Activated naive CD4-positive, alpha-beta T cell treated with anti-CD3 and anti-CD28 coated beads for 36 hours (primary cell): ENCODE measurements around the gene UBE2Q2. TPM values are rescaled to one million over a fixed set of nuclear protein-coding genes. Genes with fewer than 3 reads are reported as not detected.
"Not testable (repeated sequence)": the region's sequence is repeated elsewhere in the genome, so short reads cannot be mapped to it uniquely, and the experiment has no call there.

Experiments
- CTCF ChIA-PET: fragments of 350-600 bp; sonication (Branson Sonifier 250); formaldehyde crosslinking; loops from one replicate; lab custom pipeline; 2021; ENCODE audit warnings: antibody characterized with exemption; lab: Charles Lee
- DNase-seq: peaks from one replicate; pipeline ENCODE4 v3.0.0-alpha.2; 2020
- H3K27ac Mint-ChIP-seq: one replicate; pipeline ENCODE4 v1.8.0; 2021; ENCODE audit warnings: mild to moderate bottlenecking, mixed read lengths
- H3K27me3 Mint-ChIP-seq: one replicate; pipeline ENCODE4 v1.8.0; 2021; ENCODE audit warnings: low read depth, mixed read lengths
- H3K36me3 Mint-ChIP-seq: one replicate; pipeline ENCODE4 v1.8.0; 2021; ENCODE audit warnings: low read depth, mixed read lengths
- H3K4me1 Mint-ChIP-seq: one replicate; pipeline ENCODE4 v1.8.0; 2021; ENCODE audit warnings: low read depth, mixed read lengths
- H3K4me3 Mint-ChIP-seq: one replicate; pipeline ENCODE4 v1.8.0; 2021; ENCODE audit warnings: mild to moderate bottlenecking, moderate library complexity, mixed read lengths
- H3K9me3 Mint-ChIP-seq: one replicate; pipeline ENCODE4 v1.8.0; 2021; ENCODE audit warnings: mixed read lengths
- intact Hi-C: fragments of 100-400 bp; cut with micrococcal nuclease; formaldehyde crosslinking; loops from one replicate; pipeline ENCODE4 v1.15.1; 2023
- total RNA-seq, 2 experiments: library from RNA; stranded (reverse); gene quantifications; one replicate each; pipeline ENCODE4 v1.2.3, GENCODE V29; 2021

The UBE2Q2 gene
- total RNA-seq, 2 experiments from 2014 or later: 14.7 to 15.4 TPM

DNA sequence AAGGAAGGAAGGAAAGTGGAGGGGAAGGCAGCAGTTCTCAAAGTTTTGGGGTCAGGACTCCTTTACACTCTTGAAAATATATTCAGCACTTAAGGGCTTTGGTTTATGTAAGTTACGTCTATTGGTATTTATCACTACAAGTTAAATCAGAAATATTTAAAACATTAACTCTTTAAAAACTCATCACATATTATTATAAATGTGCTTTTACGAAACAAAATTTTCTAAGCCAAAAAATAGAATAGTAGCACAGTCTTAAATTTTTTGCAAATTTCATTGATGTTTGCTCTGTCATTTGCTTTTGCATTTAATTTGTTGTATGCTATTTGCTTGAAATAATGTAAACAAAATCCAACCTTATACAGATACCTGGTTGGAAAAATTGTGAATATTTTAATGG lies 7.5 kb downstream of the UBE2Q2 start:
- peaks cover 58% of the 10 kb centered on the region for H3K4me1 Mint-ChIP-seq
- no peak overlapping the region for H3K4me3 Mint-ChIP-seq
- no peak for DNase-seq
- H3K27ac Mint-ChIP-seq: no peak overlapping the region
- peaks cover 4% of the 10 kb centered on the region for H3K36me3 Mint-ChIP-seq
- intact Hi-C loops: no loop called here
- CTCF ChIA-PET: no interaction called here
- no peaks in the 10 kb centered on the region for H3K27me3 Mint-ChIP-seq
- no peaks in the 10 kb centered on the region for H3K9me3 Mint-ChIP-seq

DNA sequence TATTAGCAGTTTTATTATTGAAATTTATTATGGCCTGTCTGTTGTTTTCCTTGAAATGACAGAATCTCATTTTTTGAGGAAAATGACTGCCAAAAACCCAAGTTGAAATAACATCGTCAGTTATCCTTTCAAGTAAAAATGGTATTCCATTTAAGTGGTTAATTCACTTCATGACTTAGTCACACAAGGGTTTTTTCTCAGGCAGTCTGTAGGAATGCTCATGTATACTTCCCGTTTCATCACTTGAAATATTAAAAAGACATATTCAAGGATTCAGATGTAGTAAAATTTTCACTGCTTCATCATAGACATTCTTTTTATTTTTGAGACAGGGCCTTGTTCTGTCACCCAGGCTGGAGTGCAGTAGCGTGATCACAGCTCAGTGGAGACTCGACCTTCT lies 8.3 kb downstream of the UBE2Q2 start:
- H3K4me3 Mint-ChIP-seq, CTCF ChIA-PET, DNase-seq, H3K27ac Mint-ChIP-seq, H3K36me3 Mint-ChIP-seq, H3K27me3 Mint-ChIP-seq, intact Hi-C loops, H3K9me3 Mint-ChIP-seq: not testable (repeated sequence)
- peaks cover 52% of the 10 kb centered on the region for H3K4me1 Mint-ChIP-seq

DNA sequence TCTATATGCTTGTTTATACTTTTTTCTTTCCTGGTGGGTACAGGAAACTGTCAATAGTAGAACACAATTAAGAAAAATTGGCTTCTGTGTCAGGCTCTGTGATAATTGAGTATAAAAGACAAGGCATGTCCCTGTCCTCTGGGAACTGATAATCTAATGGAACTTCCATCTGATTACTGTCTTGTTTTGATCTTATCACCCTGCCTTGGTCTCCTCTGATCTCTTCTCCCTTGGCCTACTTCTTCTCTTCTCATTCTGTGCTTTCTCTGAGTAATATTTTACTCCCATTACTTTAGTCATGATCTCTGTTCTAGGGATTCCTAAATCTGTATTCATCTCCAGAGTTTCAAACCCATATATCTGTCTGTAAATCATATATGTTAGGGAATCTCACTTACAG lies 14.6 kb downstream of the UBE2Q2 start:
- Mint-ChIP-seq H3K27me3 (no peaks in the 10 kb centered on the region), H3K9me3 (no peaks in the 10 kb centered on the region), H3K4me1 (peaks cover 18% of the 10 kb centered on the region), H3K27ac (no peak overlapping the region), H3K36me3 (peaks cover 12% of the 10 kb centered on the region), H3K4me3 (no peak overlapping the region)
- intact Hi-C loops: no loop called here
- CTCF ChIA-PET: no interaction called here
- DNase-seq: no peak

DNA sequence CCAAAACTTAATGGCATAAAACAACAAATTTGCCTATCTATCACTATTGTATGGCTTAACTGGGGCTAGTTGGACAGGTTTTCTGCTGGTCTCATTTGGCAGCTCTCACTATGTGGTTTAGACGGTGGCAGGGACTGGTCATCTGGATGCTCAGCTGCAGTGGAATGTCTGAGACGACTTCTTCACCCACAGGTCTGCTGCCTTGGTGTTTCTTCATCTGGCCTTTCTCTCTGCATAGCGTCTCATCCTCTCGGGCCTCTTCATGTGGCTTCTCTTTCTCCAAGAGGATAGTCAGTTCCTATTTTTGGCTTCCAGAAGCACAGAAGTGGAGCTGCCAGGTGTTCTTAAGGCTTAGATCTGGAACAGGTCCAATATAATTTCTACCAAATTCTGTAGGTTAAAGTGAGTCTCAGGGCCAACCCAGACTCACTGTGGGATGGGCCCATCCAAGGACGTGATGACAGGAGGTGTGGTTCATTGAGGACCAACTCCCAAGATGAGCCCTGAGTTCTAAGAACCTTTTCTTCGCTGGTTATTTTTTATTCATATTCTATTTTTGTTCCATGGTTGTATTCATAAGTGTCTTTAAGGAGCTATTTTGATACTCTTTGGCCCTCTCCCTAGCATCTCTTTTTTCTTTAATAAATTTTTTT lies 18.6 kb downstream of the UBE2Q2 start:
- peaks cover 12% of the 10 kb centered on the region for H3K36me3 Mint-ChIP-seq
- H3K27me3 Mint-ChIP-seq: no peaks in the 10 kb centered on the region

DNA sequence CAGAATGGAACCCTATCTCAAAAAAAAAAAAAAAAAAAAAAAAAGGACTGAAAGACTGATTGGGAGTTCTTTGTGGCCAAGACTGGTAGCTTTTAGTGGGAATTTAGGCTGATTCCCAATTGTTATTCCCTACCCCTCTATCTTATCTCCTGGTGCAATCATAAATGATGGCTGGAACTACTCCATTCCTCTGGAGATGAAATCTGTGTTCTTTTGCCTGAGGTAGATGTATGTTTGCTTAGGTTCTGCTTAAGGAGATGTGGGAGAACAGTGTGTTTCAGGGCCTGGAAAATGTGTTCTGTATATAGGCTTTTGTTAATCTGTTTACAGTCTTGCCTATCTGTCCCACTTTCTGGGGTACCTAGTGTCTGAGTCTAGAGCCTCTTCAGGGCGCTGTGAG lies 19.5 kb downstream of the UBE2Q2 start:
- Mint-ChIP-seq H3K4me1 (peaks cover 42% of the 10 kb centered on the region), H3K9me3 (no peaks in the 10 kb centered on the region), H3K27me3 (no peaks in the 10 kb centered on the region), H3K4me3 (no peak overlapping the region), H3K36me3 (peaks cover 10% of the 10 kb centered on the region), H3K27ac (no peak overlapping the region)
- no peak for DNase-seq
- CTCF ChIA-PET: no interaction called here
- intact Hi-C loops: no loop called here

More for the DNA sequence above, 18.6 kb downstream of the UBE2Q2 start:
- CTCF ChIA-PET: no interaction called here
- Mint-ChIP-seq H3K4me3 (no peak overlapping the region), H3K4me1 (peaks cover 34% of the 10 kb centered on the region), H3K9me3 (no peaks in the 10 kb centered on the region), H3K27ac (no peak overlapping the region)
- intact Hi-C loops: no loop called here
- no peak for DNase-seq

DNA sequence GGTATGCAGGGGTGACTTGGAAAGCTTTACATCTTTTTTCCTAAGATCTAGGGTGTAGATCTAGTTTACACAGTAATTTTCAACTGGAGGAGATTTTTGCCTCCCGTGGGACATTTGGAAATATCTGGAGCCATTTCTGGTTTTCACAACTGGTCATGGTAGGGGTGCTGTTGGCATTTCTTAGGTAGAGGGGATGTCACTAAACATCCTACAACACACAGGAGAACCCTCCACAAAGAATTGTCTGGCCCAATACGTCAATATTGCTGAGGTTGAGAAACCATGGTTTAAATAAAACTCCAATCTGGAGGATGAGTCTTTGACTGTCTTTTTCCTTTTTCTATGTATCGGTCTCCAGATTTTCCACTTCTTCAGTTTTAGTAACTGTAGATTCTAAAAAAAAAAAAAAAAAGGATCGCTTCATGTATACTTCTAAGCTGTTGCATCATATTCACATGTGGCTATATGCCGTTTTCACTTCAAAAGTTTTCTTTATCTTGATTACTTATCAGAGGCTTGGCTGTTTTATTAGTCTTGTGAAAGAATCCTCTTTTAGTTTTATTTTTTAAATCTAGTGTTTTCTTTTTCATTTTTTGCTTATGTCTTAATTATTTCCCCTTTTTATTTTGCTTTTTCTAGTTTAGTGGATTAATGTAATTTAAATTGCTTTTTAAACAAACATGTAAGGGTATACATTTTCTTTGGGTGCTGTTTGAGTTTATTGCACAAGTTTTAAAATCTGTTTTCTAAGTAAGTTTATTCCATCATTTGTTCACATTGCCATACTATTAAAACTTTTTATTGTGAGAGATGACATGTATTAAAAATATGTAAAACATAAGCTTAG lies 21.2 kb downstream of the UBE2Q2 start:
- peaks cover 6% of the 10 kb centered on the region for H3K36me3 Mint-ChIP-seq
- CTCF ChIA-PET: no interaction called here
- H3K27ac Mint-ChIP-seq: no peak overlapping the region
- no peaks in the 10 kb centered on the region for H3K9me3 Mint-ChIP-seq
- peaks cover 31% of the 10 kb centered on the region for H3K4me1 Mint-ChIP-seq
- H3K27me3 Mint-ChIP-seq: no peaks in the 10 kb centered on the region
- no peak for DNase-seq
- H3K4me3 Mint-ChIP-seq: no peak overlapping the region
- intact Hi-C loops: no loop called here

DNA sequence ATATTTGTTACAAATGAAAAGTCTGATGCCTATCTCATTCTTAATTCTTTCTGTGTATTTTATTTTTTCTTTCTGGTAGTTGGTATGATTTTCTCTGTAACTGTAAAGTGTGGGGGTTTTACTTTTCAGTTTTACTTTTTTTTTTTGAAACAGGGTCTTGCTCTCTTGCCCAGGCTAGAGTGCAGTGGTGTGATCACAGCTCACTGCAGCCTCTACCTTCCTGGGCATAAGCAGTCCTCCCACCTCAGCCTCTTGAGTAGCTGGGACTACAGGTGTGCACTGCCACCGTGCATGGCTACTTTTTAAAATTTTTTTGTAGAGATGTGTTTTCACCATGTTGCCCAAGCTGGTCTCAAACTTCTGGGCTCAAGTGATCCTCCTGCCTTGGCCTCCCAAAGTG lies 22.8 kb downstream of the UBE2Q2 start:
- peaks cover 30% of the 10 kb centered on the region for H3K4me1 Mint-ChIP-seq
- intact Hi-C loops, H3K36me3 Mint-ChIP-seq, H3K27me3 Mint-ChIP-seq, H3K9me3 Mint-ChIP-seq, DNase-seq, H3K4me3 Mint-ChIP-seq, H3K27ac Mint-ChIP-seq: not testable (repeated sequence)
- CTCF ChIA-PET: interaction anchor here (0.6 kb wide), 2 partner anchors 13 to 56 kb away, joined by 3 read pairs; no protein-coding TSS in a partner anchor

DNA sequence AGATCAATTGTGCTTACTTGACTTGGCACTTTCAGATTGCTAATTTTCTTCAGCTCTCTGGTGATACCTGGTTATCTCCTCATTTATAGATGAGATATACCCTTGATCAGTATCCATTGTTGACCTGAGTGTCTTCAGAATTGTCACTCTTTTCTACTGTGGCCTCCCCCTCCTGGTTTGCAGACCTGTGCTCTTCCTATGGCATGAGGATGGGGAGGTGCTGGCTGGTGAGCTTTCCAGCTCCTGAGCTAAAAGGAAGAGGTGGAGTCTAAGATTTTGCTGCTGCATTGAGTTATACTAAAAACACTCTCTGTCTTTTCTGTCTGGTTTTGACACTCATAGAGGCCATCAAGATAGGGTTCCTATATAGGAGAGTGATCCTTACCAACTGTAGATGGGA lies 23.7 kb downstream of the UBE2Q2 start:
- Mint-ChIP-seq H3K27ac (no peak overlapping the region), H3K27me3 (no peaks in the 10 kb centered on the region), H3K4me3 (no peak overlapping the region), H3K9me3 (no peaks in the 10 kb centered on the region), H3K36me3 (peaks cover 3% of the 10 kb centered on the region), H3K4me1 (peaks cover 30% of the 10 kb centered on the region)
- intact Hi-C loops: no loop called here
- no peak for DNase-seq
- CTCF ChIA-PET: no interaction called here

DNA sequence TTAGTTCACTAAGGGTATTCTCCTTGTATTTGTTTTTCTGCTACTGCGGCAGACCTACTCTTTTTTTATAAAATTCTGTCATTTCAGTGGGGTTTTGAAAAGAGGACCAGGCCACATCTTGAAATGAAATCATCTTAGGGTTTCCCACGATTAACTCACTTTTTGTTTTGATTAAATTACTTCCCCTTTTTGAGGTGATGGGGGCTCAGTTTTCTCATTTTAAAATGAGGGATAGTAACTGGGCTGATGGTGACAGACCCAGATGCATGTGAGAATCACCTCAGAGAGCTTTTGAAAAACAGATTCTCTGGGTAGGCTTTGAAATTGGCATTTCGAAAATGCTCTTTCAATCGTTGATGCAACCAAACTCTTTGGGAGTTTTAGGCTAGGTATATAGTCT lies 24.2 kb downstream of the UBE2Q2 start:
- intact Hi-C loops: no loop called here
- CTCF ChIA-PET: no interaction called here
- Mint-ChIP-seq H3K9me3 (no peaks in the 10 kb centered on the region), H3K4me1 (peaks cover 30% of the 10 kb centered on the region), H3K27me3 (no peaks in the 10 kb centered on the region), H3K27ac (no peak overlapping the region), H3K4me3 (no peak overlapping the region), H3K36me3 (peaks cover 3% of the 10 kb centered on the region)
- no peak for DNase-seq

DNA sequence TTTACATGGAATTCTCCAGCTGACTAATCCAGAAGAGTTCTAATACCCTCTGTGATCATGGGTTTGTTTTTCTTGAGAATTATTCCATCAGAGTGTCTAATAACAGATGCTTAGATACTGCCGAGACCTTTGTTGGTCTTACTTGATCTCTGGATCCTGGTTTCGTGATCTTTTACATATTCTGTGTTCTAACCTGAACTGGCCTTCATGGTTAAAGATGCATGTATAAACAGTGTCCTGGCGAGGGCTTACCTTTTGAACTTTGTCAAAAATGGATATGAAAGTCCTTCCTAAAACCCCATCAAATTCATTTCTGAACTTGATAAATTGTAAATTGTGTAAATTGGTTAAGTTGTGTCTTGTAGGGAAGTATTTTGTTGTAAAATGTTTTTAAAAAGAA lies 24.8 kb downstream of the UBE2Q2 start:
- Mint-ChIP-seq H3K9me3 (no peaks in the 10 kb centered on the region), H3K27ac (no peak overlapping the region), H3K27me3 (no peaks in the 10 kb centered on the region), H3K4me1 (peaks cover 30% of the 10 kb centered on the region), H3K36me3 (peaks cover under 1% of the 10 kb centered on the region), H3K4me3 (no peak overlapping the region)
- no peak for DNase-seq
- CTCF ChIA-PET: interaction anchor here (0.8 kb wide), 1 partner anchor 9 kb away, joined by 3 read pairs; no protein-coding TSS in a partner anchor
- intact Hi-C loops: no loop called here

DNA sequence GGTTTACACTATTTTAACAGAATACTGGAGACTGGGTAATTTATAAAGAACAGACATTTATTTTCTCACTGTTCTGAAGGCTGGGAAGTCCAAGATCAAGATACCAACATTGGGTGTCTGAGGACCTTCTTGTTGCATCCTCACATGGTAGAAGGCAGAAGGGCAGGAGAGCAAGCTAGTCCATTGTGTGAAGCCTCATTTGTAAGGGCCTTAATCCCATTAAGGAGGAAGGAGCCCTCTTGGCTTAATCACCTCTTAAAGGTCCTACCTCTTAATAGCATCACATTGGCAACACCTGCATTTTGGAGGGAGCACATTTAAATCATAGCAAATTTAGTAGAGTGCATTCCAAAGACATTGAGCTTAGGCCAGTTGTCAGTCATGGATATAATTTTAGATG lies 26.2 kb downstream of the UBE2Q2 start:
- intact Hi-C loops: no loop called here
- Mint-ChIP-seq H3K4me1 (peaks cover 22% of the 10 kb centered on the region), H3K36me3 (peaks cover 12% of the 10 kb centered on the region)

DNA sequence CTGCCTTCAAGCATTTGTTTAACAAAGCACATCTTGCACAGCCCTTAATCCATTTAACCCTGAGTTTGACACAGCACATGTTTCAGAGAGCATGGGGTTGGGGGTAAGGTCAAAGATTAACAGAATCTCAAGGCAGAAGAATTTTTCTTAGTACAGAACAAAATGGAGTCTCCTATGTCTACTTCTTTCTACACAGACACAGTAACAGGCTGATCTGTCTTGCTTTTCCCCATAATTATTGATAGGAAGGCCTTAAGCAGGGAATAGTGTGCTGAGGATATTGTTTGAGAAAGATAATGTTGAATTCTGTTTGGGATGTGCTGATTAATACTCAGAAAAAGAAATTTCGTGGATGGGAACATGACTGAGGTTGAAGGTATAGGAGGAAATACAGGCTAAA lies 28.3 kb downstream of the UBE2Q2 start:
- H3K4me1 Mint-ChIP-seq, DNase-seq, H3K9me3 Mint-ChIP-seq, H3K4me3 Mint-ChIP-seq, intact Hi-C loops, H3K27me3 Mint-ChIP-seq, CTCF ChIA-PET, H3K27ac Mint-ChIP-seq: not testable (repeated sequence)
- H3K36me3 Mint-ChIP-seq: peaks cover 15% of the 10 kb centered on the region

More for the DNA sequence above, 26.2 kb downstream of the UBE2Q2 start:
- H3K27ac Mint-ChIP-seq: no peak overlapping the region
- H3K27me3 Mint-ChIP-seq: no peaks in the 10 kb centered on the region
- no peak overlapping the region for H3K4me3 Mint-ChIP-seq
- CTCF ChIA-PET: interaction anchor here (1.0 to 1.2 kb wide), 2 partner anchors 16 to 19 kb away, joined by 3 to 4 read pairs; no protein-coding TSS in a partner anchor
- no peak for DNase-seq
- H3K9me3 Mint-ChIP-seq: no peaks in the 10 kb centered on the region
